Spleen (tissue), 7 donors: Measurements from ENCODE around the gene MSX1.

ENCODE experiments used
- CTCF ChIP-seq, 11 experiments: fragments of 200-600 bp in 7 of 11; fragments of 450-650 bp in 4 of 11; sonication (generic) in 4 of 11; IDR thresholded peaks in 8 of 11; conservative IDR thresholded peaks in 3 of 11; 1 replicate in 7 of 11; 2 replicates in 4 of 11; pipeline versions ENCODE4 v1.4.0 to v1.8.0; 2016 to 2021; ENCODE audit warnings: antibody characterized with exemption in 11 of 11, inconsistent platforms in 4 of 11, mild to moderate bottlenecking in 1 of 11
- POLR2A ChIP-seq, 3 donors: fragments of 450-650 bp; IDR thresholded peaks; one replicate each; pipeline ENCODE4 v1.5.1; 2017; ENCODE audit warnings: antibody characterized with exemption in 3 of 3, mild to moderate bottlenecking in 1 of 3
- POLR2AphosphoS5 ChIP-seq, 3 donors: sonication (generic); formaldehyde crosslinking; IDR thresholded peaks; one replicate each; pipeline ENCODE4 v1.5.1; 2017; ENCODE audit warnings: antibody characterized with exemption in 3 of 3
- donor health status: DM: no; HTN: no; CAD: no; lungs with moderate emphysema.
- donor health status: DM: no; HTN: no; CAD: no.
- donor health status: DM: no; HTN: no; CAD: no.

GRCh38 chr4:4872314-4872903 is 12.9 kb downstream of the MSX1 start:
- no peak for TF ChIP-seq POLR2AphosphoS5 (IDR thresholded peaks at IDR 0.05)
- no peak for TF ChIP-seq CTCF (IDR thresholded peaks at IDR 0.05 in 8 of 11, conservative IDR thresholded peaks at IDR 0.05 in 3 of 11)
- no peak for TF ChIP-seq POLR2A (IDR thresholded peaks at IDR 0.05)
